BLaER1 treated with 17β-estradiol and CSF1 and Interleukin-3, amounts not matched to agents 10 nM and 100 nM (cell line): ENCODE measurements around the gene ABI3BP.

Source experiments
- H3K27ac ChIP-seq, 11 experiments: shearing (Covaris generic); formaldehyde crosslinking; 2 replicates each; pipeline ENCODE4 v1.8.1; 2022
- H3K27me3 ChIP-seq, 11 experiments: shearing (Covaris generic); formaldehyde crosslinking; 2 replicates each; pipeline ENCODE4 v1.8.1; 2022
- H3K36me3 ChIP-seq, 11 experiments: shearing (Covaris generic); formaldehyde crosslinking; 2 replicates each; pipeline ENCODE4 v1.8.1; 2022
- H3K4me1 ChIP-seq, 10 experiments: shearing (Covaris generic); formaldehyde crosslinking; 2 replicates each; pipeline ENCODE4 v1.8.1; 2022
- H3K4me2 ChIP-seq, 11 experiments: shearing (Covaris generic); formaldehyde crosslinking; 2 replicates each; pipeline ENCODE4 v1.8.1; 2022
- H3K4me3 ChIP-seq, 10 experiments: shearing (Covaris generic); formaldehyde crosslinking; 2 replicates each; pipeline ENCODE4 v1.8.1; 2022
- H3K9ac ChIP-seq, 11 experiments: shearing (Covaris generic); formaldehyde crosslinking; 2 replicates each; pipeline ENCODE4 v1.8.1; 2022
- H3K9me3 ChIP-seq, 11 experiments: shearing (Covaris generic); formaldehyde crosslinking; replicated peaks in 1 of 11; 2 replicates each; pipeline ENCODE4 v1.8.1; 2022
- H4K20me1 ChIP-seq, 11 experiments: shearing (Covaris generic); formaldehyde crosslinking; 2 replicates each; pipeline ENCODE4 v1.8.1; 2022
- Cebpa-rat ChIP-seq, 11 experiments: shearing (Covaris generic); IDR thresholded peaks; 2 replicates each; pipeline ENCODE4 v1.8.1; 2022

ABI3BP gene

GRCh38 chr3:100899440-100900091 is 93.7 kb downstream of the ABI3BP start:
- Histone ChIP-seq H3K9me3 (no peaks in the 10 kb centered on the region), H3K27me3 (no peaks in the 10 kb centered on the region), H3K4me2 (peak overlapping the region in 5 of 11 experiments; percentile 20 to 78 (median 59); a peak in 7 of 22 replicates), H3K4me3 (no peak overlapping the region), H3K4me1 (peaks cover 0 to 29% (median 0%) of the 10 kb centered on the region in 10 experiments; a peak in 8 of 20 replicates), H4K20me1 (no peaks in the 10 kb centered on the region), H3K27ac (peak overlapping the region in 3 of 11 experiments; percentile 27 to 31 (median 28); a peak in 4 of 22 replicates), H3K36me3 (no peaks in the 10 kb centered on the region), H3K9ac (no peak overlapping the region)
- TF ChIP-seq Cebpa-rat (IDR thresholded peaks at IDR 0.05) = no peak

- Histone ChIP-seq H3K9ac (no peak overlapping the region), H3K4me1 (peaks cover 0 to 31% (median 0%) of the 10 kb centered on the region in 10 experiments; a peak in 8 of 20 replicates), H3K4me2 (peak overlapping the region in 4 of 11 experiments; percentile 30 to 78 (median 60); a peak in 8 of 22 replicates), H3K27me3 (no peaks in the 10 kb centered on the region), H3K4me3 (no peak overlapping the region), H3K27ac (no peak overlapping the region), H3K9me3 (no peaks in the 10 kb centered on the region), H4K20me1 (no peaks in the 10 kb centered on the region), H3K36me3 (no peaks in the 10 kb centered on the region)
- no peak for TF ChIP-seq Cebpa-rat (IDR thresholded peaks at IDR 0.05)
These were observed 94.5 kb downstream of the ABI3BP start for GRCh38 chr3:100898681-100899080.

DNA sequence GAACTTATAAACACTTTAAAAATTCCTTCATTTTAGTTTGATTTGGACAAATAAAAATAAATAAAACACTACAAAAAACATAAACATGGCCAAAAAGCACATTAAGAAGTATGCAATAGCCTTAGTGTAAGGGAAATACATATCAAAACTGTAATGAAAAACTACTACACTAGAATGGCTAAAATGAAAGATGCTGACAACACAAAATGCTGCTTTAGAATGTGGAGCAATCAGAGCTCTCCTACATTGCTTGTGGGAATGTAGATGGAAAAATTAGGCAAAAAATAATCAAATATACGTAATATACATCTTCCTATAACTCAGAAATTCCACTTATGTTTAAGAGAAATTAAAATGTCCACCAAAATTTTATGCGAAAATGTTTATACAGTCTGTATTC is 96.2 kb downstream of the ABI3BP start:
- H3K4me3 ChIP-seq = no peak overlapping the region
- no peak for TF ChIP-seq Cebpa-rat (IDR thresholded peaks at IDR 0.05)
- H3K9ac ChIP-seq = no peak overlapping the region
- no peak overlapping the region for H3K4me2 ChIP-seq
- H3K9me3 ChIP-seq = no peaks in the 10 kb centered on the region
- no peak overlapping the region for H3K27ac ChIP-seq
- H3K4me1 ChIP-seq = peaks cover 0 to 43% (median 0%) of the 10 kb centered on the region in 10 experiments; a peak in 8 of 20 replicates
- H4K20me1 ChIP-seq = no peaks in the 10 kb centered on the region
- H3K36me3 ChIP-seq = no peaks in the 10 kb centered on the region
- no peaks in the 10 kb centered on the region for H3K27me3 ChIP-seq

GRCh38 chr3:100893590-100893989 is 99.6 kb downstream of the ABI3BP start:
- Histone ChIP-seq H3K27me3 (no peaks in the 10 kb centered on the region), H3K4me2 (peak overlapping the region in 3 of 11 experiments; percentile 46 to 83 (median 75); a peak in 6 of 22 replicates), H3K36me3 (no peaks in the 10 kb centered on the region), H3K9me3 (no peaks in the 10 kb centered on the region), H3K9ac (no peak overlapping the region), H3K4me3 (no peak overlapping the region), H3K4me1 (peaks cover 0 to 27% (median 0%) of the 10 kb centered on the region in 10 experiments; a peak in 8 of 20 replicates), H3K27ac (peak overlapping the region in 3 of 11 experiments; percentile 31 to 61 (median 34); a peak in 5 of 22 replicates), H4K20me1 (no peaks in the 10 kb centered on the region)
- no peak for TF ChIP-seq Cebpa-rat (IDR thresholded peaks at IDR 0.05)

DNA sequence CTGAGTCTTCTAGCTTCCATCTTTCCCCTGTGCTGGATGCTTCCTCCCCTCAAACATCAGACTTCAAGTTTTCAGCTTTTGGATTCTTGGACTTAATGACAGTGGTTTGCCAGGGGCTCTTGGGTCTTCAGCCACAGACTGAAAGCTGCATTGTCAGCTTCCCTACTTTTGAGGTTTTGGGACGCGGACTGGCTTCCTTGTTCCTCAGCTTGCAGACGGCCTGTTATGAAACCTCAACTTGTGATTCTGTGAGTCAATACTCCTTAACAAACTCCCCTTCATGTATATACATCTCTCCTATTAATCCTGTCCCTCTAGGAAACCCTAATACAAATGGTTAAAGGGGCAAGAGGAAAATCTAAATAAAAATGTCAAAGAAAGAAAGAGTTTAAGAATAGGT is 100.1 kb downstream of the ABI3BP start:
- H3K9ac ChIP-seq = no peak overlapping the region
- H3K9me3 ChIP-seq = no peaks in the 10 kb centered on the region
- H3K4me2 ChIP-seq = peak overlapping the region in 4 of 11 experiments; percentile 19 to 83 (median 60); a peak in 8 of 22 replicates
- H3K27me3 ChIP-seq = no peaks in the 10 kb centered on the region
- H4K20me1 ChIP-seq = no peaks in the 10 kb centered on the region
- TF ChIP-seq Cebpa-rat (IDR thresholded peaks at IDR 0.05) = no peak
- no peak overlapping the region for H3K4me3 ChIP-seq
- H3K4me1 ChIP-seq = peaks cover 0 to 22% (median 0%) of the 10 kb centered on the region in 10 experiments; a peak in 6 of 20 replicates
- H3K36me3 ChIP-seq = no peaks in the 10 kb centered on the region
- H3K27ac ChIP-seq = peak overlapping the region in 3 of 11 experiments; percentile 31 to 61 (median 34); a peak in 5 of 22 replicates

DNA sequence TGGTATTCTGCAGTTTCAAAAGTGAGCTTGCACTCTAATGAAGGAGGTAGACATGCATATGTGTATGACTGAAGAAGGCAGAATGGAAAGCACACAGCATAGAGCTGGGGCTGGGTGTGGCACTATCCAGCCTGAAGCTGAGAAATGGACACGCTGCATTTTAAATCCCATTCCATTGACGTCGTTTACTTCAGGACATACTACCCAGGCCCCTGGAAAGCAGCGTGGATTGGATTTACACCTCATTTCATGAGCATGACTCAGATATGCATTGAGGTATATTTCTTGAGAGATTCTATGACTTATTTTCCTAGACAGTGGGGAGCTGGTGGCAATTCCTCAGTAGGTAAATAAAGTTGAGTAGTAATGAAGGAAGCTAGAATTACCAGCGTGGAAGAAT is 101.4 kb downstream of the ABI3BP start:
- no peak overlapping the region for H3K27ac ChIP-seq
- H3K4me3 ChIP-seq = no peak overlapping the region
- no peaks in the 10 kb centered on the region for H3K27me3 ChIP-seq
- H3K36me3 ChIP-seq = no peaks in the 10 kb centered on the region
- no peaks in the 10 kb centered on the region for H4K20me1 ChIP-seq
- no peak overlapping the region for H3K4me2 ChIP-seq
- peaks cover 0 to 19% (median 0%) of the 10 kb centered on the region in 10 experiments; a peak in 6 of 20 replicates for H3K4me1 ChIP-seq
- H3K9ac ChIP-seq = no peak overlapping the region
- TF ChIP-seq Cebpa-rat (IDR thresholded peaks at IDR 0.05) = no peak
- H3K9me3 ChIP-seq = no peaks in the 10 kb centered on the region

DNA sequence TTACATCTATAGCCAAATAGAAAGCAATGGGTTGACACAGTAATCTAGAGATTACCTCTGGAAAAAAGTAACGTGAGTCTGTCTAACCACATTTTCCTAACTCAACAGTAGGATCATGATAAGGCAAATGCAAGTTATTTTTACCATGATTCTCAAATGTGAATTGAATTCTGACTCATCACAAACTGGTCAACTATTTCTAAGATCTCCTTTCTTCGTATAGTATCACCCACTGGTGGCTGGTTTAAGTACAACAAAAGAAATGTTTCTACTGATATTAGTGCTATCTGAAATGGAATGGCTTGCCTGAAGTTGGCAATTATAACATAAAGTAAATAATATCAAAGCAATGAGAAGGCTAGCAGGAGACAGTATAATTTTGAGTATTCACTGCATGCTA is 102.2 kb downstream of the ABI3BP start:
- Histone ChIP-seq H4K20me1 (no peaks in the 10 kb centered on the region), H3K27ac (no peak overlapping the region), H3K4me1 (peaks cover 0 to 19% (median 0%) of the 10 kb centered on the region in 10 experiments; a peak in 6 of 20 replicates), H3K4me3 (no peak overlapping the region), H3K27me3 (no peaks in the 10 kb centered on the region), H3K36me3 (no peaks in the 10 kb centered on the region), H3K4me2 (no peak overlapping the region), H3K9ac (no peak overlapping the region), H3K9me3 (no peaks in the 10 kb centered on the region)
- no peak for TF ChIP-seq Cebpa-rat (IDR thresholded peaks at IDR 0.05)

- TF ChIP-seq Cebpa-rat (IDR thresholded peaks at IDR 0.05) = no peak
- Histone ChIP-seq H3K4me3 (no peak overlapping the region), H3K27me3 (no peaks in the 10 kb centered on the region), H3K9ac (no peak overlapping the region), H3K4me2 (no peak overlapping the region), H3K4me1 (peaks cover 0 to 17% (median 0%) of the 10 kb centered on the region in 10 experiments; a peak in 6 of 20 replicates), H3K27ac (no peak overlapping the region), H4K20me1 (no peaks in the 10 kb centered on the region), H3K36me3 (no peaks in the 10 kb centered on the region), H3K9me3 (no peaks in the 10 kb centered on the region)
These were observed 104.3 kb downstream of the ABI3BP start for GRCh38 chr3:100888881-100889280.

DNA sequence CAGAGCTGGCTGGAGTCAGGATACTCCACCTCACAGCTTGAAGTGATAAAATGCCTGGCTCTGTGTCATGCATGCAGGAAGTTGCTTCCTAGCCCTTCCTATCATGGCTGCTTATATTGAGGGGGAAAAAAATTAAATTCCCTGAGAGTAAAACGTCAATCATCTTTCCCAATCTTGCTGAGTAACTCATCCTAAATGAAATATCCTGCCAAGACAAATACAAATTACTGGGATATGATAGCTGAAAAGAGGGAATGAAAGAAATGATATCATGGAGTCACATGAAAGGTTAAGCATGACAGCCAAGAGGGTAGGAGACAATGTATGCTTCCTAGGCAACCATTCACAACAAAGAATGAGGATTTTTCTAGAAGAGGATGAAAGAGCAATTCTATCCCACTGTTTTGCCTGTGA is 110.6 kb downstream of the ABI3BP start:
- no peak overlapping the region for H3K4me2 ChIP-seq
- TF ChIP-seq Cebpa-rat (IDR thresholded peaks at IDR 0.05) = no peak
- no peak overlapping the region for H3K27ac ChIP-seq
- no peak overlapping the region for H3K4me3 ChIP-seq
- no peaks in the 10 kb centered on the region for H3K36me3 ChIP-seq
- H3K9ac ChIP-seq = no peak overlapping the region
- H3K4me1 ChIP-seq = no peaks in the 10 kb centered on the region
- no peaks in the 10 kb centered on the region for H4K20me1 ChIP-seq
- no peaks in the 10 kb centered on the region for H3K27me3 ChIP-seq
- no peaks in the 10 kb centered on the region for H3K9me3 ChIP-seq

- no peak overlapping the region for H3K27ac ChIP-seq
- no peak overlapping the region for H3K9ac ChIP-seq
- H3K4me3 ChIP-seq = no peak overlapping the region
- H3K27me3 ChIP-seq = no peaks in the 10 kb centered on the region
- H4K20me1 ChIP-seq = no peaks in the 10 kb centered on the region
- H3K36me3 ChIP-seq = no peaks in the 10 kb centered on the region
- H3K4me2 ChIP-seq = no peak overlapping the region
- no peak for TF ChIP-seq Cebpa-rat (IDR thresholded peaks at IDR 0.05)
- no peaks in the 10 kb centered on the region for H3K9me3 ChIP-seq
- no peaks in the 10 kb centered on the region for H3K4me1 ChIP-seq
These were observed 112.4 kb downstream of the ABI3BP start for GRCh38 chr3:100880845-100881244.
